ENCODE data around the gene LHFPL3. TPM values are rescaled to one million over a fixed set of nuclear protein-coding genes. Genes with fewer than 3 reads are reported as not detected.

The LHFPL3 gene
- total RNA-seq, 1 experiment from 2014 or later: not detected

- no CpG with 5 or more reads among the region's 3 CpGs for WGBS (ENCODE audit: extremely low coverage, insufficient read length, low lambda C conversion rate)
- H2AFZ ChIP-seq (ENCODE audit: low read length): no peak overlapping the region
These were observed 29.1 kb upstream of the LHFPL3 start for GRCh38 chr7:104299323-104299722.

More at GRCh38 chr7:104299323-104299722, 29.1 kb upstream of the LHFPL3 start:
- Histone ChIP-seq H2BK12ac (ENCODE audit: insufficient read length, low read depth, low read length) (no peak overlapping the region), H3K14ac (ENCODE audit: insufficient read depth, low read length) (no peak overlapping the region), H3K18ac (ENCODE audit: insufficient read length, low read depth, low read length) (no peak overlapping the region), H2BK15ac (ENCODE audit: low read depth, low read length) (no peak overlapping the region), H4K8ac (replicated peaks; ENCODE audit: insufficient read length, low read depth, low read length) (no peak overlapping the region), H4K20me1 (ENCODE audit: control insufficient read depth, insufficient read depth, insufficient read length) (no peaks in the 10 kb centered on the region), H3K23me2 (ENCODE audit: insufficient read length, low read depth, low read length, poor library complexity, severe bottlenecking) (no peaks in the 10 kb centered on the region), H3T11ph (ENCODE audit: low read length) (no peak overlapping the region), H3K27ac (ENCODE audit: insufficient read length, low read depth, low read length) (no peak overlapping the region), H3K4ac (ENCODE audit: low read depth, low read length) (no peak overlapping the region), H2BK5ac (ENCODE audit: insufficient read length, low read length) (no peak overlapping the region), H3K9ac (ENCODE audit: extremely low read depth, insufficient read length, low read length) (no peak overlapping the region), H3K9me3 (ENCODE audit: control insufficient read depth, low read depth, low read length) (no peaks in the 10 kb centered on the region), H2BK120ac (ENCODE audit: low read depth, low read length, poor library complexity, severe bottlenecking) (no peak overlapping the region), H4K5ac (ENCODE audit: insufficient read length, low read depth, low read length) (no peak overlapping the region), H3K4me1 (ENCODE audit: insufficient read depth, low read length) (no peaks in the 10 kb centered on the region), H3K23ac (ENCODE audit: insufficient read length, low read depth, low read length) (no peak overlapping the region), H2BK20ac (ENCODE audit: low read depth, low read length, poor library complexity, severe bottlenecking) (no peak overlapping the region), H4K91ac (ENCODE audit: insufficient read length, low read depth, low read length) (no peak overlapping the region), H2AK5ac (ENCODE audit: insufficient read length, low read length) (no peak overlapping the region), H3K27me3 (ENCODE audit: insufficient read depth, low read length) (no peaks in the 10 kb centered on the region), H3K56ac (ENCODE audit: insufficient read length, low read depth, low read length) (no peak overlapping the region), H3K79me2 (ENCODE audit: insufficient read depth, low read length) (no peaks in the 10 kb centered on the region), H3K79me1 (ENCODE audit: insufficient read depth, low read depth, low read length, poor library complexity, severe bottlenecking) (no peaks in the 10 kb centered on the region), H3K4me2 (ENCODE audit: insufficient read depth, insufficient read length, low read length) (no peak overlapping the region)
- Mint-ChIP-seq H3K4me3 (no peak overlapping the region), H3K27ac (no peak overlapping the region), H3K27me3 (ENCODE audit: low read depth) (peaks cover 1% of the 10 kb centered on the region; the same call in 1 of the 2 replicates), H3K36me3 (ENCODE audit: insufficient read depth in 1 of 3, low read depth in 3 of 3) (peaks cover 0 to 5% (median 0%) of the 10 kb centered on the region in 3 experiments; a peak in 2 of 7 replicates), H3K9me3 (peaks cover 0 to 6% of the 10 kb centered on the region in 2 experiments; a peak in 1 of 5 replicates), H3K4me1 (peaks cover 0 to 5% of the 10 kb centered on the region in 2 experiments; a peak in 2 of 4 replicates)
- TF ChIP-seq, protein P1, sequence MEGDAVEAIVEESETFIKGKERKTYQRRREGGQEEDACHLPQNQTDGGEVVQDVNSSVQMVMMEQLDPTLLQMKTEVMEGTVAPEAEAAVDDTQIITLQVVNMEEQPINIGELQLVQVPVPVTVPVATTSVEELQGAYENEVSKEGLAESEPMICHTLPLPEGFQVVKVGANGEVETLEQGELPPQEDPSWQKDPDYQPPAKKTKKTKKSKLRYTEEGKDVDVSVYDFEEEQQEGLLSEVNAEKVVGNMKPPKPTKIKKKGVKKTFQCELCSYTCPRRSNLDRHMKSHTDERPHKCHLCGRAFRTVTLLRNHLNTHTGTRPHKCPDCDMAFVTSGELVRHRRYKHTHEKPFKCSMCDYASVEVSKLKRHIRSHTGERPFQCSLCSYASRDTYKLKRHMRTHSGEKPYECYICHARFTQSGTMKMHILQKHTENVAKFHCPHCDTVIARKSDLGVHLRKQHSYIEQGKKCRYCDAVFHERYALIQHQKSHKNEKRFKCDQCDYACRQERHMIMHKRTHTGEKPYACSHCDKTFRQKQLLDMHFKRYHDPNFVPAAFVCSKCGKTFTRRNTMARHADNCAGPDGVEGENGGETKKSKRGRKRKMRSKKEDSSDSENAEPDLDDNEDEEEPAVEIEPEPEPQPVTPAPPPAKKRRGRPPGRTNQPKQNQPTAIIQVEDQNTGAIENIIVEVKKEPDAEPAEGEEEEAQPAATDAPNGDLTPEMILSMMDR (conservative IDR thresholded peaks at IDR 0.05): no peak
- DNase-seq: no peak
